ENCODE data around the gene AXDND1.

GRCh38 chr1:179554427-179554826 lies 188.7 kb downstream of the AXDND1 start:
- TF ChIP-seq CTCF (IDR thresholded peaks at IDR 0.05) (no peak), EP300 (IDR thresholded peaks at IDR 0.05) (no peak), POLR2A (IDR thresholded peaks at IDR 0.05; ENCODE audit: low read depth) (no peak)

All from esophagus muscularis mucosa (tissue), 4 donors.